Measurements from ENCODE around the gene PIGU. TPM values are rescaled to one million over a fixed set of nuclear protein-coding genes. Genes with fewer than 3 reads are reported as not detected.
"Not testable (repeated sequence)": the region's sequence is repeated elsewhere in the genome, so short reads cannot be mapped to it uniquely, and the experiment has no call there.

PIGU gene
- polyA plus RNA-seq, 4 donors = 37.0 to 46.1 (median 41.3) TPM

- DNase-seq (ENCODE audit: low read depth in 4 of 4, low spot score in 2 of 4) = not testable (repeated sequence)
These were observed 12.1 kb downstream of the PIGU start for GRCh38 chr20:34664751-34665150.

- DNase-seq (ENCODE audit: low read depth in 4 of 4, low spot score in 2 of 4) = no peak
These were observed 13.5 kb downstream of the PIGU start for GRCh38 chr20:34663213-34663943.

GRCh38 chr20:34661811-34662210 is 15.1 kb downstream of the PIGU start:
- not testable (repeated sequence) for DNase-seq (ENCODE audit: low read depth in 4 of 4, low spot score in 2 of 4)

- DNase-seq (ENCODE audit: low read depth in 4 of 4, low spot score in 2 of 4) = not testable (repeated sequence)
These were observed 18.2 kb downstream of the PIGU start for GRCh38 chr20:34658654-34659053.

GRCh38 chr20:34654207-34654744 is 22.6 kb downstream of the PIGU start:
- DNase-seq (ENCODE audit: low read depth in 4 of 4, low spot score in 2 of 4) = no peak

- no peak for DNase-seq (ENCODE audit: low read depth in 4 of 4, low spot score in 2 of 4)
These were observed 25.7 kb downstream of the PIGU start for GRCh38 chr20:34651200-34651599.

GRCh38 chr20:34647737-34648136 is 29.2 kb downstream of the PIGU start:
- no peak for DNase-seq (ENCODE audit: low read depth in 4 of 4, low spot score in 2 of 4)

- no peak for DNase-seq (ENCODE audit: low read depth in 4 of 4, low spot score in 2 of 4)
These were observed 31.9 kb downstream of the PIGU start for GRCh38 chr20:34644951-34645350.

- DNase-seq (ENCODE audit: low read depth in 4 of 4, low spot score in 2 of 4) = no peak
These were observed 32.5 kb downstream of the PIGU start for GRCh38 chr20:34644345-34644744.

- DNase-seq (ENCODE audit: low read depth in 4 of 4, low spot score in 2 of 4) = no peak
These were observed 33.0 kb downstream of the PIGU start for GRCh38 chr20:34643928-34644327.

GRCh38 chr20:34642009-34642408 is 34.9 kb downstream of the PIGU start:
- no peak for DNase-seq (ENCODE audit: low read depth in 4 of 4, low spot score in 2 of 4)

GRCh38 chr20:34639755-34640222 is 37.1 kb downstream of the PIGU start:
- no peak for DNase-seq (ENCODE audit: low read depth in 4 of 4, low spot score in 2 of 4)

GRCh38 chr20:34638532-34638931 is 38.4 kb downstream of the PIGU start:
- no peak for DNase-seq (ENCODE audit: low read depth in 4 of 4, low spot score in 2 of 4)

GRCh38 chr20:34638039-34638292 is 38.9 kb downstream of the PIGU start:
- no peak for DNase-seq (ENCODE audit: low read depth in 4 of 4, low spot score in 2 of 4)

GRCh38 chr20:34637245-34638038 is 39.5 kb downstream of the PIGU start:
- DNase-seq (ENCODE audit: low read depth in 4 of 4, low spot score in 2 of 4) = no peak

GRCh38 chr20:34636648-34637047 is 40.2 kb downstream of the PIGU start:
- no peak for DNase-seq (ENCODE audit: low read depth in 4 of 4, low spot score in 2 of 4)

GRCh38 chr20:34634392-34634791 is 42.5 kb downstream of the PIGU start:
- no peak for DNase-seq (ENCODE audit: low read depth in 4 of 4, low spot score in 2 of 4)

GRCh38 chr20:34632870-34633452 is 43.9 kb downstream of the PIGU start:
- no peak for DNase-seq (ENCODE audit: low read depth in 4 of 4, low spot score in 2 of 4)

- DNase-seq (ENCODE audit: low read depth in 4 of 4, low spot score in 2 of 4) = no peak
These were observed 47.0 kb downstream of the PIGU start for GRCh38 chr20:34629904-34630303.

- no peak for DNase-seq (ENCODE audit: low read depth in 4 of 4, low spot score in 2 of 4)
These were observed 47.5 kb downstream of the PIGU start for GRCh38 chr20:34629342-34629741.

GRCh38 chr20:34628026-34628425 is 48.9 kb downstream of the PIGU start:
- DNase-seq (ENCODE audit: low read depth in 4 of 4, low spot score in 2 of 4) = no peak

Measured in left renal cortex interstitium (tissue), 4 donors.